WTC11 (cell line): Measurements from ENCODE around the gene GRIP2. TPM values are rescaled to one million over a fixed set of nuclear protein-coding genes. Genes with fewer than 3 reads are reported as not detected.

ENCODE experiments used
- ATAC-seq: fragments of 200-7000 bp; cut with Tn5 transposase; 2 replicates; pipeline ENCODE4 v1.10.0; 2021; ENCODE audit warnings: mild to moderate bottlenecking, moderate library complexity
- CTCF ChIA-PET: fragments of 300-600 bp; sonication (Branson Sonifier 250); formaldehyde crosslinking; loops from one replicate; lab custom pipeline; 2021; ENCODE audit warnings: antibody characterized with exemption; lab: Charles Lee
- POLR2A ChIA-PET: fragments of 350-600 bp; sonication (Branson Sonifier 250); formaldehyde crosslinking; loops from one replicate; lab custom pipeline; 2021; ENCODE audit warnings: antibody characterized with exemption; lab: Charles Lee
- DNase-seq: peaks from one replicate; pipeline ENCODE4 v3.0.0; 2021; ENCODE audit warnings: low spot score
- H3K27ac Mint-ChIP-seq: 2 replicates; pipeline ENCODE4 v1.8.0; 2021; ENCODE audit warnings: mixed read lengths
- H3K27me3 Mint-ChIP-seq: 2 replicates; pipeline ENCODE4 v1.8.0; 2021; ENCODE audit warnings: low read depth, mild to moderate bottlenecking, moderate library complexity, mixed read lengths
- H3K36me3 Mint-ChIP-seq: 2 replicates; pipeline ENCODE4 v1.8.0; 2021; ENCODE audit warnings: mixed read lengths
- H3K4me1 Mint-ChIP-seq: 2 replicates; pipeline ENCODE4 v1.8.0; 2022; ENCODE audit warnings: mixed read lengths
- H3K4me3 Mint-ChIP-seq: 2 replicates; pipeline ENCODE4 v1.8.0; 2021; ENCODE audit warnings: mild to moderate bottlenecking, moderate library complexity, mixed read lengths
- H3K9me3 Mint-ChIP-seq: 2 replicates; pipeline ENCODE4 v1.8.0; 2021; ENCODE audit warnings: mixed read lengths
- CREB1 ChIP-seq: sonication (generic); formaldehyde crosslinking; IDR thresholded peaks from 2 replicates; pipeline ENCODE4 v1.8.0; 2023; ENCODE audit warnings: mild to moderate bottlenecking, missing genetic modification reagents
- ELF4 ChIP-seq: sonication (generic); formaldehyde crosslinking; IDR thresholded peaks from 2 replicates; pipeline ENCODE4 v1.8.1; 2022; ENCODE audit warnings: low read depth, mild to moderate bottlenecking, moderate library complexity, missing genetic modification reagents
- ESRRA ChIP-seq: sonication (generic); formaldehyde crosslinking; IDR thresholded peaks from 2 replicates; pipeline ENCODE4 v1.8.1; 2022; ENCODE audit warnings: mild to moderate bottlenecking, missing genetic modification reagents, borderline replicate concordance
- GTF2I ChIP-seq: fragments of 250-450 bp; sonication (Bioruptor Pico); conservative IDR thresholded peaks from 2 replicates; pipeline ENCODE4 v1.4.0; 2021; ENCODE audit warnings: mild to moderate bottlenecking
- IRF2 ChIP-seq: sonication (generic); formaldehyde crosslinking; IDR thresholded peaks from 2 replicates; pipeline ENCODE4 v1.8.0; 2022; ENCODE audit warnings: low read depth, missing genetic modification reagents, borderline replicate concordance
- JAZF1 ChIP-seq: fragments of 250-450 bp; sonication (Bioruptor Pico); IDR thresholded peaks from 2 replicates; pipeline ENCODE4 v1.9.0; 2021; ENCODE audit warnings: moderate library complexity, mild to moderate bottlenecking, inconsistent platforms
- KAT7 ChIP-seq: sonication (generic); formaldehyde crosslinking; IDR thresholded peaks from 2 replicates; pipeline ENCODE4 v1.8.1; 2023; ENCODE audit warnings: missing genetic modification reagents, mild to moderate bottlenecking, borderline replicate concordance
- MXD4 ChIP-seq: fragments of 250-450 bp; sonication (Bioruptor Pico); IDR thresholded peaks from 2 replicates; pipeline ENCODE4 v1.8.0; 2021; ENCODE audit warnings: mild to moderate bottlenecking, moderate library complexity, borderline replicate concordance
- OVOL2 ChIP-seq: fragments of 250-450 bp; sonication (Bioruptor Pico); IDR thresholded peaks from 2 replicates; pipeline ENCODE4 v1.9.0; 2021; ENCODE audit warnings: mild to moderate bottlenecking, borderline replicate concordance
- SMAD3 ChIP-seq: sonication (generic); formaldehyde crosslinking; IDR thresholded peaks from 2 replicates; pipeline ENCODE4 v1.8.0; 2022; ENCODE audit warnings: missing genetic modification reagents, mild to moderate bottlenecking, borderline replicate concordance
- TP53 ChIP-seq: sonication (generic); formaldehyde crosslinking; IDR thresholded peaks from 2 replicates; pipeline ENCODE4 v1.8.1; 2023; ENCODE audit warnings: mild to moderate bottlenecking, missing genetic modification reagents
- ZBTB21 ChIP-seq: sonication (generic); formaldehyde crosslinking; IDR thresholded peaks from 2 replicates; pipeline ENCODE4 v1.8.1; 2023; ENCODE audit warnings: mild to moderate bottlenecking, missing genetic modification reagents, borderline replicate concordance
- total RNA-seq: library from RNA; stranded (reverse); gene quantifications from 3 replicates; pipeline ENCODE4 v1.2.3, GENCODE V29; 2021
- TF ChIP-seq, protein P1 (sequence below): sonication (generic); formaldehyde crosslinking; IDR thresholded peaks from 2 replicates; pipeline ENCODE4 v1.8.1; 2022; ENCODE audit warnings: low read depth, missing genetic modification reagents, borderline replicate concordance
- TF ChIP-seq, protein P2 (sequence below): sonication (generic); formaldehyde crosslinking; IDR thresholded peaks from 2 replicates; pipeline ENCODE4 v1.8.1; 2022; ENCODE audit warnings: mild to moderate bottlenecking, moderate library complexity, missing genetic modification reagents
- TF ChIP-seq, protein P3 (sequence below): sonication (generic); formaldehyde crosslinking; IDR thresholded peaks from 2 replicates; pipeline ENCODE4 v1.8.1; 2023; ENCODE audit warnings: mild to moderate bottlenecking, missing genetic modification reagents, borderline replicate concordance
- TF ChIP-seq, protein P4 (sequence below): fragments of 200-600 bp; IDR thresholded peaks from 2 replicates; pipeline ENCODE4 v1.8.0; 2022; ENCODE audit warnings: antibody characterized with exemption
- TF ChIP-seq, protein P5 (sequence below): fragments of 250-450 bp; sonication (Bioruptor Pico); IDR thresholded peaks from 2 replicates; pipeline ENCODE4 v1.9.0; 2021; ENCODE audit warnings: mild to moderate bottlenecking, borderline replicate concordance

GRIP2 gene
- total RNA-seq, 1 experiment from 2014 or later, result 12.0 TPM

- TF ChIP-seq IRF2 (CRISPR knock-in tag) (no peak), ZBTB21 (no peak)
- TF ChIP-seq, all 79 proteins: peak for 0
These were observed 48.4 kb upstream of the GRIP2 start (continued) for GRCh38 chr3:14588425-14589112.

DNA sequence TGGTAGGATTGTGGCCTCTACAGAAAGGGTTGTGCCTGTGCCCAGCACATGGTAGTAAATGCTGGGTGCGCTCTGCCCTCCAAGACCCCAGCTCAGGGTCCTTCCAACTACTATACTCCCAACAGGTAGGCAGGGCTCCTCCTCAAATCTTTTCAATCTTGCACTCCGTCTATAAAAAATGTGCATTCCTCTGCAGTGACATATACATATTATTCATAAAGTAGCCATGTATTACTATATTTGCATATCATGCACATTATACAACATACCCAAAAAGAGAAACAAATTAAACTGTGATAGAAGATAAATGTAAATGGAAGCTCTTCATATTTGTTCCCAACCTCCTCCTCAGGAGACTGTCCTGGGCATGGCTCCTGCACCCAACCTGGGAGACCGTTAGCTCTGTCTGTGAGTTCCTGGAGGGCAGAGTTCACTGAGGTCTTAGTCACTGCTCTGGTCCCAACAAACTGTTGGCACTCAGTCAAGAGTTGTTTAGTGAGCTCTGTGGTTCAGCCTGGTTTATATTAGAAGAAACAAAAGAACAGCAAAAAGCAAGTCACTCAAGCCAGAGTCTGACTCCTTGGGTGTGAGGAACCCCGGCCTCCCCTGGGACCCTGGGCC is 47.7 kb upstream of the GRIP2 start:
- CTCF ChIA-PET, result interaction anchor here (1.6 to 2.0 kb wide), 2 partner anchors 20 to 40 kb away, joined by 4 to 6 read pairs; no protein-coding TSS in a partner anchor
- peaks cover 9% of the 10 kb centered on the region for H3K4me1 Mint-ChIP-seq
- ATAC-seq (no peak), DNase-seq (no peak)
- no peaks in the 10 kb centered on the region for H3K36me3 Mint-ChIP-seq
- no peaks in the 10 kb centered on the region for H3K27me3 Mint-ChIP-seq
- no peak overlapping the region for H3K4me3 Mint-ChIP-seq
- no peak overlapping the region for H3K27ac Mint-ChIP-seq
- TF ChIP-seq, protein P1, sequence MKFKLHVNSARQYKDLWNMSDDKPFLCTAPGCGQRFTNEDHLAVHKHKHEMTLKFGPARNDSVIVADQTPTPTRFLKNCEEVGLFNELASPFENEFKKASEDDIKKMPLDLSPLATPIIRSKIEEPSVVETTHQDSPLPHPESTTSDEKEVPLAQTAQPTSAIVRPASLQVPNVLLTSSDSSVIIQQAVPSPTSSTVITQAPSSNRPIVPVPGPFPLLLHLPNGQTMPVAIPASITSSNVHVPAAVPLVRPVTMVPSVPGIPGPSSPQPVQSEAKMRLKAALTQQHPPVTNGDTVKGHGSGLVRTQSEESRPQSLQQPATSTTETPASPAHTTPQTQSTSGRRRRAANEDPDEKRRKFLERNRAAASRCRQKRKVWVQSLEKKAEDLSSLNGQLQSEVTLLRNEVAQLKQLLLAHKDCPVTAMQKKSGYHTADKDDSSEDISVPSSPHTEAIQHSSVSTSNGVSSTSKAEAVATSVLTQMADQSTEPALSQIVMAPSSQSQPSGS (CRISPR knock-in tag), result no peak
- no peak for TF ChIP-seq CREB1
- no peak for TF ChIP-seq JAZF1 (CRISPR knock-in tag)
- no peak for TF ChIP-seq ELF4
- POLR2A ChIA-PET, result no interaction called here
- no peaks in the 10 kb centered on the region for H3K9me3 Mint-ChIP-seq

DNA sequence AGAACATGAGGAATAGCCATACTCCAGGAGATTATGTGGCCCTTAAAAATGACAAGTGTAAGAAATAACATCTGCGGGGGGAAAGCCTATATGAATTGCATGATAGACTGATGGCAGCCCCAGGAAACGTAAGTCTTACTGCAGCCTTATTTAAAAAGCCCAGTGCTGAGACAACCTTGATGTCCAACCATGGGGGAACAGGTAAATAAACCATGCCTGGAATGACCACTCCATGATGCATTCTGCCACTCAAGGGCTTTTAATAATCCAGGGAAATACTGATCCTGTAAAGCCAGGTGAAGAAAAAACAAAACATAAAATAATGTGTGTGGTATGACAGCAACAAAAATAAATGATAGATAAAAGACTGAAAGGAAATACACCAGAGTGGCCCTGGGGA is 46.5 kb upstream of the GRIP2 start:
- ATAC-seq (no peak), DNase-seq (no peak)
- H3K27me3 Mint-ChIP-seq, result no peaks in the 10 kb centered on the region
- peaks cover 12% of the 10 kb centered on the region for H3K4me1 Mint-ChIP-seq
- no peaks in the 10 kb centered on the region for H3K36me3 Mint-ChIP-seq
- H3K27ac Mint-ChIP-seq, result no peak overlapping the region
- ChIA-PET POLR2A (no interaction called here), CTCF (no interaction called here)
- H3K9me3 Mint-ChIP-seq, result no peaks in the 10 kb centered on the region
- H3K4me3 Mint-ChIP-seq, result no peak overlapping the region
- TF ChIP-seq KAT7 (CRISPR knock-in tag) (no peak), MXD4 (CRISPR knock-in tag) (no peak), ESRRA (CRISPR knock-in tag) (no peak), SMAD3 (no peak), OVOL2 (CRISPR knock-in tag) (no peak), CREB1 (no peak), GTF2I (CRISPR knock-in tag) (no peak), TP53 (CRISPR knock-in tag) (no peak)
- TF ChIP-seq, protein P2, sequence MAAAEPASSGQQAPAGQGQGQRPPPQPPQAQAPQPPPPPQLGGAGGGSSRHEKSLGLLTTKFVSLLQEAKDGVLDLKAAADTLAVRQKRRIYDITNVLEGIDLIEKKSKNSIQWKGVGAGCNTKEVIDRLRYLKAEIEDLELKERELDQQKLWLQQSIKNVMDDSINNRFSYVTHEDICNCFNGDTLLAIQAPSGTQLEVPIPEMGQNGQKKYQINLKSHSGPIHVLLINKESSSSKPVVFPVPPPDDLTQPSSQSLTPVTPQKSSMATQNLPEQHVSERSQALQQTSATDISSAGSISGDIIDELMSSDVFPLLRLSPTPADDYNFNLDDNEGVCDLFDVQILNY (CRISPR knock-in tag), result no peak
- TF ChIP-seq, protein P3, sequence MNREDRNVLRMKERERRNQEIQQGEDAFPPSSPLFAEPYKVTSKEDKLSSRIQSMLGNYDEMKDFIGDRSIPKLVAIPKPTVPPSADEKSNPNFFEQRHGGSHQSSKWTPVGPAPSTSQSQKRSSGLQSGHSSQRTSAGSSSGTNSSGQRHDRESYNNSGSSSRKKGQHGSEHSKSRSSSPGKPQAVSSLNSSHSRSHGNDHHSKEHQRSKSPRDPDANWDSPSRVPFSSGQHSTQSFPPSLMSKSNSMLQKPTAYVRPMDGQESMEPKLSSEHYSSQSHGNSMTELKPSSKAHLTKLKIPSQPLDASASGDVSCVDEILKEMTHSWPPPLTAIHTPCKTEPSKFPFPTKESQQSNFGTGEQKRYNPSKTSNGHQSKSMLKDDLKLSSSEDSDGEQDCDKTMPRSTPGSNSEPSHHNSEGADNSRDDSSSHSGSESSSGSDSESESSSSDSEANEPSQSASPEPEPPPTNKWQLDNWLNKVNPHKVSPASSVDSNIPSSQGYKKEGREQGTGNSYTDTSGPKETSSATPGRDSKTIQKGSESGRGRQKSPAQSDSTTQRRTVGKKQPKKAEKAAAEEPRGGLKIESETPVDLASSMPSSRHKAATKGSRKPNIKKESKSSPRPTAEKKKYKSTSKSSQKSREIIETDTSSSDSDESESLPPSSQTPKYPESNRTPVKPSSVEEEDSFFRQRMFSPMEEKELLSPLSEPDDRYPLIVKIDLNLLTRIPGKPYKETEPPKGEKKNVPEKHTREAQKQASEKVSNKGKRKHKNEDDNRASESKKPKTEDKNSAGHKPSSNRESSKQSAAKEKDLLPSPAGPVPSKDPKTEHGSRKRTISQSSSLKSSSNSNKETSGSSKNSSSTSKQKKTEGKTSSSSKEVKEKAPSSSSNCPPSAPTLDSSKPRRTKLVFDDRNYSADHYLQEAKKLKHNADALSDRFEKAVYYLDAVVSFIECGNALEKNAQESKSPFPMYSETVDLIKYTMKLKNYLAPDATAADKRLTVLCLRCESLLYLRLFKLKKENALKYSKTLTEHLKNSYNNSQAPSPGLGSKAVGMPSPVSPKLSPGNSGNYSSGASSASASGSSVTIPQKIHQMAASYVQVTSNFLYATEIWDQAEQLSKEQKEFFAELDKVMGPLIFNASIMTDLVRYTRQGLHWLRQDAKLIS (CRISPR knock-in tag), result no peak
- TF ChIP-seq, protein P4, sequence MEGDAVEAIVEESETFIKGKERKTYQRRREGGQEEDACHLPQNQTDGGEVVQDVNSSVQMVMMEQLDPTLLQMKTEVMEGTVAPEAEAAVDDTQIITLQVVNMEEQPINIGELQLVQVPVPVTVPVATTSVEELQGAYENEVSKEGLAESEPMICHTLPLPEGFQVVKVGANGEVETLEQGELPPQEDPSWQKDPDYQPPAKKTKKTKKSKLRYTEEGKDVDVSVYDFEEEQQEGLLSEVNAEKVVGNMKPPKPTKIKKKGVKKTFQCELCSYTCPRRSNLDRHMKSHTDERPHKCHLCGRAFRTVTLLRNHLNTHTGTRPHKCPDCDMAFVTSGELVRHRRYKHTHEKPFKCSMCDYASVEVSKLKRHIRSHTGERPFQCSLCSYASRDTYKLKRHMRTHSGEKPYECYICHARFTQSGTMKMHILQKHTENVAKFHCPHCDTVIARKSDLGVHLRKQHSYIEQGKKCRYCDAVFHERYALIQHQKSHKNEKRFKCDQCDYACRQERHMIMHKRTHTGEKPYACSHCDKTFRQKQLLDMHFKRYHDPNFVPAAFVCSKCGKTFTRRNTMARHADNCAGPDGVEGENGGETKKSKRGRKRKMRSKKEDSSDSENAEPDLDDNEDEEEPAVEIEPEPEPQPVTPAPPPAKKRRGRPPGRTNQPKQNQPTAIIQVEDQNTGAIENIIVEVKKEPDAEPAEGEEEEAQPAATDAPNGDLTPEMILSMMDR, result no peak
- TF ChIP-seq, protein P5, sequence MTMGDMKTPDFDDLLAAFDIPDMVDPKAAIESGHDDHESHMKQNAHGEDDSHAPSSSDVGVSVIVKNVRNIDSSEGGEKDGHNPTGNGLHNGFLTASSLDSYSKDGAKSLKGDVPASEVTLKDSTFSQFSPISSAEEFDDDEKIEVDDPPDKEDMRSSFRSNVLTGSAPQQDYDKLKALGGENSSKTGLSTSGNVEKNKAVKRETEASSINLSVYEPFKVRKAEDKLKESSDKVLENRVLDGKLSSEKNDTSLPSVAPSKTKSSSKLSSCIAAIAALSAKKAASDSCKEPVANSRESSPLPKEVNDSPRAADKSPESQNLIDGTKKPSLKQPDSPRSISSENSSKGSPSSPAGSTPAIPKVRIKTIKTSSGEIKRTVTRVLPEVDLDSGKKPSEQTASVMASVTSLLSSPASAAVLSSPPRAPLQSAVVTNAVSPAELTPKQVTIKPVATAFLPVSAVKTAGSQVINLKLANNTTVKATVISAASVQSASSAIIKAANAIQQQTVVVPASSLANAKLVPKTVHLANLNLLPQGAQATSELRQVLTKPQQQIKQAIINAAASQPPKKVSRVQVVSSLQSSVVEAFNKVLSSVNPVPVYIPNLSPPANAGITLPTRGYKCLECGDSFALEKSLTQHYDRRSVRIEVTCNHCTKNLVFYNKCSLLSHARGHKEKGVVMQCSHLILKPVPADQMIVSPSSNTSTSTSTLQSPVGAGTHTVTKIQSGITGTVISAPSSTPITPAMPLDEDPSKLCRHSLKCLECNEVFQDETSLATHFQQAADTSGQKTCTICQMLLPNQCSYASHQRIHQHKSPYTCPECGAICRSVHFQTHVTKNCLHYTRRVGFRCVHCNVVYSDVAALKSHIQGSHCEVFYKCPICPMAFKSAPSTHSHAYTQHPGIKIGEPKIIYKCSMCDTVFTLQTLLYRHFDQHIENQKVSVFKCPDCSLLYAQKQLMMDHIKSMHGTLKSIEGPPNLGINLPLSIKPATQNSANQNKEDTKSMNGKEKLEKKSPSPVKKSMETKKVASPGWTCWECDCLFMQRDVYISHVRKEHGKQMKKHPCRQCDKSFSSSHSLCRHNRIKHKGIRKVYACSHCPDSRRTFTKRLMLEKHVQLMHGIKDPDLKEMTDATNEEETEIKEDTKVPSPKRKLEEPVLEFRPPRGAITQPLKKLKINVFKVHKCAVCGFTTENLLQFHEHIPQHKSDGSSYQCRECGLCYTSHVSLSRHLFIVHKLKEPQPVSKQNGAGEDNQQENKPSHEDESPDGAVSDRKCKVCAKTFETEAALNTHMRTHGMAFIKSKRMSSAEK (CRISPR knock-in tag), result no peak
